ENCODE results near the gene NOXO1.

The NOXO1 gene

DNA sequence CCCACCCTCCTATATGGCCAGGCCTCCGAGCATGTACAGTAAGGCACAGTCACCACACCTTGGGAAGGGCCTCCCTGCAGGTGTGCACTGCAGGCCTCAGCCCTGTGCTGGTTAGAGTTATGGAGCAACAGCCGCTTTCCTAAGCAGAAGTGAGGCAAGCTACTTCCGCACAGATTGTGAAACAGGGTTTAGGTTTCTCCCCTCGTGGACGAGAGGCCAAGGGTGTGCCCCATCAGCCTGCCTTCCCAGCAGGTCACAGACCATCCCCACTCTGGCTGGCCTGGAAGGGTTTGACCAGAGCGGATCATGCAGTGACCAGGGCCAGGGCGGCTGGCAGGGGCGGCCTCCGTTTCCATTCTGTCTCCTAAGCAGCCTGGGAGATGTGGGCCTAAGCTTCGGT, 43.0 kb downstream of the NOXO1 start:
- no peak for DNase-seq

DNA sequence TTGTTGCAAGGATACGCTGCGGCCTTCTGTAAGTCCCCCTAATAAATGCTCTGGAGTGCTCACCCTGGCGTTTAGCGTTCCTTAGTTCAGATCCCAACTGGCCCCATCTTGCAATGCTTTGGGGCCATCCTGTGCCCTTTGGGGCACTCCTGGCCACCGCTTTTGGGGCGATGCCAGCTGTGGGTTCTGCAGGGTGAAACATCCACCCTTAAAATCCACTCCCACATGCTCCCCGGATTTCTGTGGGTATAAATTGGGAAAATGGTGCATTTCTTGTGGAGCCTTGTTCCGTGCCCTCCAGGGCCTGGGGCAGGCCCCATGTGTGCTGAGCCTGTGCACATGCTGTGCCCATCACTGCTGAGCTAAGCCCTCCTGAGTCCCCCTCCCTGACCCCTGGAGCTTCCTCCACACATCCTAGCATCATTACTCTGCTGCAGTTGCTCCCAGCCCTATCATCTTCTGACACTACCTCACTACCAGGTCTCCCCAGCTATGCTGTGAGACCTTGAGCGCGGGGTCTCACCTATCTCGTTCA, 44.3 kb downstream of the NOXO1 start:
- no peak for DNase-seq

DNA sequence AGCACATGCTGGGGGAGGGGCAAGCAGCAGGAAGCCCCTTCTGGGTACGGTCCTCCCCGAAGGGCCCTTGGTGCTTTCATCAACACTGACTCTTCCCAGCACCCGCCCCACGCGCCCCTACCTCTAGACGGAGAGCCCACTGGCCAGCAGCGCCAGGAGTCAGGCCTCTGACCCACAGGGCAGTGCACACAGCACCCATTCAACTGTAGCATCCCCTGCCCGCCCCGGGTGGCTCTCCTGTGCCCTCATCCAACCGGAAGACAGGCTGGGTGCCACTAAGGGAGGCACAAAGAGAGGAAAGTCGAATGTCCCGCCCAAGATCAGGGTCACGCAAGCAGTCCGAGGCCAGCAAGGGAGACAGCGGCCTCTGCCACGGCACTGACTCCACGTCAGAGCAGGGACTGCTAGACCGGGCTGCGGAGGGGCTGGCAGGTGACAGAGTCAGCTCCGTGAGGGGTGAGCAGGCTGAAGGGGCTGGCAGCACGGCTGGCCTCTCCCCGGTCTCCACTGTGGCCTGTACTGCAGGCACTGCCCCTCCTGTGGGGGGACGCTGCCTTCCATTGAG, 48.1 kb downstream of the NOXO1 start:
- no peak for DNase-seq

DNA sequence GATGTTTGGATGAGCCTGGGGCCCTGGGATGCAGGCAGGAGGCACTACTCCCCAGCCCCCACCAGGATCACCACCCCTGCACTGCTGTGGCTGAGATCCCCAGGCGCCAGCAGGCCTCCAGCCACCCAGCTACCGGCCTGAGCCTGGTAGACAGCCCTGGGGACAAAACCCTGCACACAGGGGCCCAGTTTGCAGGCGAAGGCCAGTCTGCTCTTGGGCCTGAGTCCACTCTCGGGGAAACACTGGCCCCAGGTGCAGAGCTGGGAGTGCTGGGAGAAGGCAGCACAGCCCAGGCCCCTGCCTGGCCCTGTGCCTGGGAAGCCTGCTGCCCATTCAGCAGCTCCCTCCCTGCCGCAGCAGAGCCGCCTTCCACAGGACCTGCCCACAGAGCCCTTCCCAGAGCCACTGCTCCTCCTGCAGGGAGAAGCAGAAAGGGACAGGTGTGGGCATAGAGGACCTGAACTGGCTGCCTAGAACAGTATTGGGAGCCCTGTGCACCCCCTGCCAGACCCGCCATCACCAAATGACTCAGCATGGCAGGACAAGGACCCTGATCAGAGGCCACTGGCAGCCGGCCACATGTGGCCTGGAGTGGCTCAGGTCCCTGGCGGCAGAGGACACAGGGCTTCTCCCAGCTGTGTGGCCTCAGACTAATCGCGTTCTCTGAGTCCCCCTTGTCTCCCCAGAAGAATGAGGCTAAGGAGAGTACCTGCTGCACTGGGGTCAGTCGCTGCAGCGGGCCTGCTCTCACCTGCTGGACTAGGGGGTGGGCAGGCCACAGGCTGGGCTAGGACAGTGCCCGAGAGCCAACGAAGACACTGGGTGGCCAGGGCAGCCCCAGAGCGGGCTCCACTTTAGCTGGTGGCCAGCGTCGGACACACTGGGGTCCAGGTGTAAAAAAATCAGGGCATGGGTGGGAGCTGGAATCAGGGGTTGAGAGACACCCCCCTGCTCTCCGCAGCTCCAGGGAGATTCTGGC, 48.9 kb downstream of the NOXO1 start:
- no peak for DNase-seq

DNA sequence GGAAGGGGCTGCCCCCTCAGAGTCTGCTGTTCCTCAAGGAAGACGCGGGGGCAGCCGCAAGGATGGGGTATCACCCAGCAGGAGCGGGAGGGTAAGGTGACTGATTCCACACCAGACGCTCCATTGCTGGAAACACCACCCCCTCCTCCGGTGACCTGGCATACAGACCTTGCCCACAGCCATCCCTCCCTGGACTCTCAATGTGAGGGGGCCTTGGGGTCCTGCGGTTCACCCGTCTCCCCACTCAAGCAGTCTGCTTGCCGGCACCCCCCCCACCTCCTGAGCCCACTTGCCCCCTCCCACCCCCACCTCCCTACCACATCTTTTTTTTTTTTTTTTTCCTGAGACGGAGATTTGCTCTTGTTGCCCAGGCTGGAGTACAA, 50.9 kb downstream of the NOXO1 start:
- no peak for DNase-seq

DNA sequence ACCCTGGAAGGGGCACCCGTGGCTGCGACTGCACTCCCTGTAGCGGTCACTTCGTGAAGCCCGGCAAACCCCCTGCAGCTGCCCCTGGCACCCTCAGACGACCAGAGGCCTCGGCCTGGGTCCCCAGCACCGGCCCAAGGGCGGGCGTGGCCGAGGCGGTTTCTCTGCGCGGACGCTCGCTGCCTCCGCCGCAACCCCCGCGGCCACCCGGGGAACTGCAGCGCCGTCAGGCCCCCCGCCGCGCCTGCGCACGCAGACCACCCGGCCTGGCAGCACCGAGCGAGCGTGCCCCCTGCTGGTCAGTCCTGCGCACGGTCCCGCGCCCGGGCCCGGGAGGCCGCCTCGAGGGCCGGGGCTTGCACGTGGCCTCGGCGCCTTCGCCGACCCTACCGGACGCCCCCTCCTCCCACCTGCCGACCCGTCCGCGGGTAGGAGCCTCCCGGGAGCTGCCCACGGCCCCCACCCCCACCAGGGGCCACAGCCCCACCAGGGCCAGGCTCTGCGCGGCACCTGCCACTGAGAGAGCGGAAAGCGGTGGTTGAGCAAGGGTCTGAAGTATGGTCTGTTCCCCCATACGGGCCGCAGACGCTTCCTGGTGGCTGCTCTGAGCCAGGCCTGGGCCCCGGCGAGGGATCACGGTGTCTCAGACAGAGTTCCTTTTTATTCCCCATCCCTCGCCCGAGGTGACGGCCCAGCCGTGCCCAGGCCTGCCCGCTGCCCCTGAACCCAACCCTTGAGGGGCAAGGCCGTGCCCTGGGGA, 51.5 kb downstream of the NOXO1 start:
- DNase-seq = peak; percentile 91

DNA sequence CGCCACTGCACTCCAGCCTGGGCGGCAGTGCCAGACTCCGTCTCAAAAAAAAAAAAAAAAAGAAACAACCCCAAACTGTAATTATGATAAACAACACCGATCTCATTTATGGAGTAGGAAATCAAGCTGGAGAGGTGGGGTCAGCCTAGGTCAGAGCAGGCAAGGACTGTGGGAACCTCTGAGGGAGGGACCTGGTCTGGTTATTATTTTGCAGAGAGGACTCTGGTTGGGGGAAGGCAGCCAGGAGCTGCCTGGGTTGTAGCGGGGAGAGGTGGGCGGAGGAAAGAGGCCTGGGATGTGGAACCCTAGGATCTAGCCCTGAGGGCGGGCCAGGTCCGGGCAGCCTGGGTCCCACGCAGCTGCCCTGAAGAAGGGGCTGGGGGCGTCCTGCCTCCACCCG, 52.2 kb downstream of the NOXO1 start:
- no peak for DNase-seq

Data from activated T-cell treated with anti-CD3 and anti-CD28 coated beads for 4 hours (primary cell).